ENCODE data around the gene DUSP6. TPM values are rescaled to one million over a fixed set of nuclear protein-coding genes. Genes with fewer than 3 reads are reported as not detected.

DUSP6 gene
- total and polyA plus RNA-seq, 2 of the 8 experiments (the other 6 are each of a cell fraction or from before 2014, with no cell fraction given): 99.3 to 179 TPM

DNA sequence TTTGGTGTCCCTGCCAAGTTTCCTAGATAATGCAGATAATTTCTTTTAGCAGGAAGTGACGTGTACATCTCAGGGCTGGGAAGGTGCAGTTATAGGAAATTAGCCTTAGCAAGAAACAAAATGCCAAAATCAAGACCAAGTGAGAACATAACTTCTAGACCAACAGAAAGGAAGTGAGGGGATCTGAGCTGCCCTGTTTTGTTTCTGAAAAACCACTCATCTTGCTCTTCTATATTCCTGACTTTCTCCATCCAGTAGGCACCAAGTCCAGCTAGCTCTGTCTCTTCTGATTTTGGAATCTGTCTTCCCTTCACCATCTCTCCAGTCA is 23.9 kb upstream of the DUSP6 start:
- DNase-seq (ENCODE audit: low read depth in 1 of 2, low spot score in 2 of 2): no peak
- CTCF ChIA-PET (ENCODE audit: partially characterized antibody): no interaction called here
- Histone ChIP-seq H3K4me1 (replicated peaks in 1 of 4; ENCODE audit: control insufficient read depth in 3 of 4, insufficient read depth in 4 of 4, low read length in 3 of 4) (peaks cover 0 to 4% (median 0%) of the 10 kb centered on the region in 4 experiments; a peak in 1 of 7 replicates), H4K8ac (ENCODE audit: extremely low read depth, insufficient read depth, low read length) (no peak overlapping the region), H2BK15ac (ENCODE audit: low read length) (no peak overlapping the region), H3K18ac (ENCODE audit: extremely low read depth, low read length) (no peak overlapping the region), H3K23me2 (ENCODE audit: low read depth, low read length) (no peaks in the 10 kb centered on the region), H4K5ac (ENCODE audit: insufficient read length, low read depth, low read length) (no peak overlapping the region), H3K4ac (replicated peaks; ENCODE audit: insufficient read length, low read depth, low read length) (no peak overlapping the region), H4K20me1 (replicated peaks in 1 of 2; ENCODE audit: control insufficient read depth in 1 of 2, insufficient read depth in 2 of 2, low read length in 2 of 2) (no peaks in the 10 kb centered on the region), H2AK5ac (ENCODE audit: low read depth, low read length) (no peak overlapping the region), H4K91ac (replicated peaks; ENCODE audit: insufficient read length, low read length) (no peak overlapping the region), H3K9me3 (ENCODE audit: insufficient read depth in 2 of 2, low read depth in 1 of 2, low read length in 1 of 2) (no peaks in the 10 kb centered on the region), H3K79me1 (ENCODE audit: low read depth, low read length) (no peaks in the 10 kb centered on the region), H3K14ac (ENCODE audit: insufficient read length) (no peak overlapping the region), H3K27ac (ENCODE audit: low read depth, low read length) (no peak overlapping the region), H3K4me3 (ENCODE audit: extremely low read depth in 1 of 4, insufficient read depth in 2 of 4, low read depth in 3 of 4, low read length in 4 of 4) (no peak overlapping the region), H3K9ac (replicated peaks in 1 of 4; ENCODE audit: extremely low read depth in 1 of 4, low read depth in 3 of 4, low read length in 3 of 4) (no peak overlapping the region), H3K27me3 (replicated peaks in 1 of 4; ENCODE audit: control insufficient read depth in 3 of 4, extremely low read depth in 1 of 4, insufficient read depth in 3 of 4, low read length in 3 of 4) (no peaks in the 10 kb centered on the region), H3K79me2 (ENCODE audit: control insufficient read depth in 1 of 2, insufficient read depth in 2 of 2, low read length in 2 of 2) (no peaks in the 10 kb centered on the region), H2BK12ac (ENCODE audit: low read depth, low read length) (no peak overlapping the region), H2BK5ac (ENCODE audit: low read depth, low read length) (no peak overlapping the region), H2BK120ac (replicated peaks; ENCODE audit: low read depth, low read length) (no peak overlapping the region), H2AFZ (ENCODE audit: low read length) (no peak overlapping the region), H3K36me3 (ENCODE audit: control insufficient read depth in 2 of 4, insufficient read depth in 4 of 4, low read length in 3 of 4) (no peaks in the 10 kb centered on the region), H3K56ac (replicated peaks; ENCODE audit: insufficient read length, low read depth, low read length) (no peak overlapping the region), H3K23ac (ENCODE audit: insufficient read length) (no peak overlapping the region), H3K4me2 (ENCODE audit: insufficient read depth in 1 of 2, low read depth in 2 of 2, low read length in 2 of 2) (no peak overlapping the region), H2BK20ac (ENCODE audit: low read length) (no peak overlapping the region)
- FAIRE-seq: no peak
- 74% methylated on average over 1 of the region's 1 CpG; no CpG with 5 or more reads in 1 of the 2 experiments for WGBS, 2 experiments (ENCODE audit: extremely low coverage in 1 of 2, insufficient coverage in 1 of 2, insufficient read length in 1 of 2, insufficient replicate concordance in 2 of 2, low coverage in 1 of 2, low lambda C conversion rate in 2 of 2, missing lambda C conversion rate in 1 of 2)
- POLR2A ChIA-PET (ENCODE audit: partially characterized antibody): no interaction called here
- TF ChIP-seq POLR2A (IDR thresholded peaks at IDR 0.05; ENCODE audit: control extremely low read depth in 1 of 2, low read depth in 2 of 2, low read length in 2 of 2): no peak
- TF ChIP-seq TBP (IDR thresholded peaks at IDR 0.05; ENCODE audit: low read depth, low read length): no peak
- no peak for TF ChIP-seq KDM4A (IDR thresholded peaks at IDR 0.05; ENCODE audit: low read depth, low read length, severe bottlenecking)
- no peak for TF ChIP-seq USF2 (IDR thresholded peaks at IDR 0.05; ENCODE audit: low read length)
- TF ChIP-seq CHD2 (IDR thresholded peaks at IDR 0.05; ENCODE audit: low read length): no peak
- no peak for TF ChIP-seq GABPA (IDR thresholded peaks at IDR 0.05; ENCODE audit: borderline replicate concordance, insufficient read depth, low read length)
- no peak for TF ChIP-seq MAFK (IDR thresholded peaks at IDR 0.05; ENCODE audit: low read depth, low read length)
- TF ChIP-seq BCL11A (IDR thresholded peaks at IDR 0.05; ENCODE audit: low read depth in 2 of 2, low read length in 2 of 2): no peak
- TF ChIP-seq CREB1 (IDR thresholded peaks at IDR 0.05): no peak
